HepG2 (cell line): ENCODE results near the gene NAT9. TPM values are rescaled to one million over a fixed set of nuclear protein-coding genes. Genes with fewer than 3 reads are reported as not detected.

Source experiments
- ATAC-seq: fragments of 200-7000 bp; cut with Tn5 transposase; 3 replicates; pipeline ENCODE4 v1.9.1; 2020; ENCODE audit warnings: mild to moderate bottlenecking, moderate library complexity
- BruUV-seq: library from RNA; stranded (reverse); fragments of 400-500 nt; replicated peaks from 2 replicates; lab custom pipeline; 2021; lab: Mats Ljungman, UMichigan
- CTCF ChIA-PET: fragments of 300-600 bp; formaldehyde crosslinking; extraction: SDS; loops from one replicate; lab custom pipeline; 2021; ENCODE audit warnings: low total read pairs, inconsistent platforms, low intra/inter-chr PET ratio; lab: Yijun Ruan, JAX
- POLR2A ChIA-PET: fragments of 350-600 bp; sonication (Branson Sonifier 250); formaldehyde crosslinking; loops from one replicate; lab custom pipeline; 2020; ENCODE audit warnings: antibody characterized with exemption, inconsistent platforms; lab: Yijun Ruan, JAX
- DNase-seq: peaks from one replicate; pipeline ENCODE4 v3.0.0-alpha.2; 2015; ENCODE audit warnings: low spot score
- FAIRE-seq: peaks from 3 replicates; lab custom pipeline; 2011; peaks lifted over from hg19 to GRCh38; lab: Jason Lieb, UNC
- H2AFZ ChIP-seq: one replicate; pipeline ENCODE4 v1.6.1; 2011; ENCODE audit warnings: low read length, inconsistent platforms
- H3K27ac ChIP-seq: fragments of 300-600 bp; 3 replicates; pipeline ENCODE4 v1.8.0; 2011; ENCODE audit warnings: mixed run types, mild to moderate bottlenecking, mixed read lengths, low read length, inconsistent platforms; ENCODE audit not compliant: insufficient read depth; ENCODE audit errors: extremely low read length
- H3K27me3 ChIP-seq, 2 experiments: fragments of 200-600 bp in 1 of 2; 2 replicates in 1 of 2; 3 replicates in 1 of 2; pipeline versions ENCODE4 v1.6.0 to v1.8.0; 2011; ENCODE audit warnings: low read length in 2 of 2, mild to moderate bottlenecking in 2 of 2, moderate library complexity in 2 of 2, inconsistent platforms in 1 of 2; ENCODE audit not compliant: insufficient read depth in 2 of 2, control insufficient read depth in 1 of 2
- H3K36me3 ChIP-seq, 2 experiments: fragments of 200-600 bp in 1 of 2; replicated peaks in 1 of 2; 2 replicates in 1 of 2; 3 replicates in 1 of 2; pipeline versions ENCODE4 v1.5.1 to v1.8.0; 2011; ENCODE audit warnings: low read length in 2 of 2, inconsistent platforms in 1 of 2; ENCODE audit not compliant: insufficient read depth in 2 of 2, control insufficient read depth in 1 of 2
- H3K4me1 ChIP-seq: 2 replicates; pipeline ENCODE4 v1.5.1; 2012; ENCODE audit warnings: low read length, inconsistent platforms; ENCODE audit not compliant: insufficient read depth
- H3K4me2 ChIP-seq: 2 replicates; pipeline ENCODE4 v1.6.0; 2011; ENCODE audit warnings: low read depth, low read length, inconsistent platforms
- H3K4me3 ChIP-seq, 3 experiments: fragments of 200-600 bp in 1 of 3; sonication (generic), shearing (Covaris generic) in 1 of 3; replicated peaks in 1 of 3; 2 replicates each; pipeline ENCODE4 v1.5.1; 2011 to 2016; ENCODE audit warnings: low read length in 3 of 3, inconsistent platforms in 2 of 3, low read depth in 2 of 3, mild to moderate bottlenecking in 2 of 3, control low read depth in 1 of 3, mixed read lengths in 1 of 3; ENCODE audit not compliant: insufficient read depth in 1 of 3
- H3K79me2 ChIP-seq: one replicate; pipeline ENCODE4 v1.6.1; 2011; ENCODE audit warnings: low read length, inconsistent platforms; ENCODE audit not compliant: insufficient read depth
- H3K9ac ChIP-seq: 2 replicates; pipeline ENCODE4 v1.6.0; 2011; ENCODE audit warnings: mild to moderate bottlenecking, low read depth, low read length, inconsistent platforms; ENCODE audit not compliant: insufficient read depth
- H3K9me3 ChIP-seq: 2 replicates; pipeline ENCODE4 v1.5.1; 2012; ENCODE audit warnings: mild to moderate bottlenecking, low read length
- H4K20me1 ChIP-seq: 2 replicates; pipeline ENCODE4 v1.6.0; 2011; ENCODE audit warnings: inconsistent platforms, mild to moderate bottlenecking, low read length, moderate library complexity; ENCODE audit not compliant: insufficient read depth
- AGO2 ChIP-seq: fragments of 200-400 bp; formaldehyde crosslinking; optimal IDR thresholded peaks from 2 replicates; pipeline ENCODE3; 2017; ENCODE audit warnings: mild to moderate bottlenecking, low read depth, low read length, moderate library complexity
- FOXP1 ChIP-seq, 2 experiments: fragments of 450-650 bp in 1 of 2; IDR thresholded peaks; 2 replicates each; pipeline ENCODE4 v1.6.1; 2017 to 2018; ENCODE audit warnings: antibody characterized with exemption in 1 of 2
- GABPA ChIP-seq, 2 experiments: IDR thresholded peaks; 2 replicates each; pipeline ENCODE4 v1.6.1; 2011 to 2016; ENCODE audit warnings: low read depth in 2 of 2, low read length in 1 of 2, missing biosample characterization in 1 of 2, missing genetic modification characterization in 1 of 2
- GFI1 ChIP-seq: sonication (generic); formaldehyde crosslinking; IDR thresholded peaks from 2 replicates; pipeline ENCODE4 v1.5.0; 2020; ENCODE audit warnings: missing genetic modification reagents, mild to moderate bottlenecking, borderline replicate concordance
- NFIB ChIP-seq: sonication (generic); formaldehyde crosslinking; IDR thresholded peaks from 2 replicates; pipeline ENCODE4 v1.9.0; 2021; ENCODE audit warnings: missing genetic modification reagents, mild to moderate bottlenecking, borderline replicate concordance
- PAF1 ChIP-seq: IDR thresholded peaks from 2 replicates; pipeline ENCODE4 v1.6.1; 2016; ENCODE audit warnings: missing genetic modification reagents, missing compliant biosample characterization
- PCBP2 ChIP-seq: fragments of 200-400 bp; formaldehyde crosslinking; optimal IDR thresholded peaks from 2 replicates; pipeline ENCODE3; 2018; ENCODE audit warnings: low read length, low read depth; ENCODE audit not compliant: poor library complexity, severe bottlenecking
- TBL1XR1 ChIP-seq: fragments of 150-350 bp; IDR thresholded peaks from 2 replicates; pipeline ENCODE4 v1.6.1; 2014; ENCODE audit warnings: borderline replicate concordance, low read length; ENCODE audit not compliant: partially characterized antibody
- XRCC5 ChIP-seq: fragments of 200-400 bp; formaldehyde crosslinking; optimal IDR thresholded peaks from 2 replicates; pipeline ENCODE3; 2017; ENCODE audit warnings: mild to moderate bottlenecking, low read length
- ZNF607 ChIP-seq: sonication (generic); formaldehyde crosslinking; IDR thresholded peaks from 2 replicates; pipeline ENCODE4 v1.5.1; 2020; ENCODE audit warnings: missing genetic modification reagents, mild to moderate bottlenecking, borderline replicate concordance
- ZNF777 ChIP-seq: sonication (generic); formaldehyde crosslinking; IDR thresholded peaks from 2 replicates; pipeline ENCODE4 v1.4.0; 2020; ENCODE audit warnings: missing genetic modification reagents
- WGBS: methylation state at CpG from one replicate; pipeline ENCODE4 v1.1.6; 2017; ENCODE audit warnings: low lambda C conversion rate; 5-methylcytosine and 5-hydroxymethylcytosine counted together
- in situ Hi-C: cut with HindIII; loops from 2 replicates; pipeline ENCODE4 v1.10.0; 2017; ENCODE audit warnings: low pct_unique_long_range_greater_than_20kb; ENCODE audit not compliant: extremely low pct_ligation_motif_present
- intact Hi-C: fragments of 100-400 bp; cut with micrococcal nuclease; formaldehyde crosslinking; loops from one replicate; pipeline ENCODE4 v1.10.0; 2022; ENCODE audit not compliant: unreplicated experiment
- polyA plus RNA-seq, 8 experiments: library from polyadenylated mRNA; depleted of rRNA in 3 of 8; stranded (reverse) in 7 of 8; unstranded in 1 of 8; fragments of >200 nt; fragmentation: Illumina TruSeq in 4 of 8; extraction: Trizol in 4 of 8; gene quantifications; 2 replicates each; pipeline versions ENCODE4 v1.2.1 to v1.2.3, GENCODE V29; 2011 to 2016; ENCODE audit warnings: low read depth in 4 of 8, missing spikeins in 1 of 8, mixed read lengths in 1 of 8; ENCODE audit not compliant: insufficient read depth in 1 of 8
- total RNA-seq, 5 experiments: library from RNA; depleted of rRNA; stranded (reverse); fragments of >200 nt; fragmentation: Illumina TruSeq; extraction: Trizol; gene quantifications; 2 replicates each; pipeline ENCODE4 v1.2.3, GENCODE V29; 2016; ENCODE audit warnings: low read depth in 1 of 5
- TF ChIP-seq, protein P1 (sequence below): sonication (generic); formaldehyde crosslinking; conservative IDR thresholded peaks from 2 replicates; pipeline ENCODE4 v1.4.0; 2020; ENCODE audit warnings: missing genetic modification reagents
- TF ChIP-seq, protein P2 (sequence below): sonication (generic); formaldehyde crosslinking; conservative IDR thresholded peaks from 2 replicates; pipeline ENCODE4 v1.5.0; 2020; ENCODE audit warnings: missing genetic modification reagents
- TF ChIP-seq, protein P3 (sequence below): sonication (generic); formaldehyde crosslinking; IDR thresholded peaks from 2 replicates; pipeline ENCODE4 v1.4.0; 2020; ENCODE audit warnings: missing genetic modification reagents
- TF ChIP-seq, protein P4 (sequence below): sonication (generic); formaldehyde crosslinking; conservative IDR thresholded peaks from 2 replicates; pipeline ENCODE4 v1.8.1; 2023; ENCODE audit warnings: missing genetic modification reagents
- TF ChIP-seq, protein P5 (sequence below): sonication (generic); formaldehyde crosslinking; IDR thresholded peaks from 2 replicates; pipeline ENCODE4 v1.4.0; 2020; ENCODE audit warnings: missing genetic modification reagents, borderline replicate concordance

The NAT9 gene
- total and polyA plus RNA-seq, 2 of the 13 experiments (the other 11 are each of a cell fraction or from before 2014, with no cell fraction given) = 39.7 to 44.2 TPM

DNA sequence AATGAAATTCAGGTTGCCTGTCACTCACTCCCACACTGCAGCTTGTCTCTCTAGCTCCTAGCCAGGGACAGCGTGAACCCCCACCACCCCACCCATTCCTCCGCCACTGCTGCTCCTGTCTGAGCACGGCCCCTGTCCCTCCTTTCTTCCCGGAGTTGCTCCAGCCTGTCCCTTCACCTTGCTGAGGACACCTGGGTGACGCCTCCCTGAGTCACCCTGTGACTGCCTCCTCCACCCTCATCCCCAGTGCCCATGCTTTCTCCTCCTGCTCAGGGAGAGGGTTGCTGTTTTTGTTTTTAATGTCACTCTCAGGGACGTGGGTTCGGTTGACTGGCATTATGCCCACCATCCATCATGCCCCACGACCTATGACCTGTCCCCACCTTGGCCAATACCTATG is 25.8 kb upstream of the NAT9 start:
- CTCF ChIA-PET = no interaction called here
- no peak for FAIRE-seq
- 95% methylated on average over 8 of the region's 8 CpGs for WGBS
- Histone ChIP-seq H3K36me3 (peaks cover 5 to 14% of the 10 kb centered on the region in 2 experiments; a peak in 3 of 5 replicates), H4K20me1 (no peaks in the 10 kb centered on the region), H3K27ac (no peak overlapping the region), H3K4me2 (no peak overlapping the region), H3K4me1 (peaks cover 20% of the 10 kb centered on the region), H2AFZ (no peak overlapping the region), H3K9me3 (no peaks in the 10 kb centered on the region), H3K9ac (no peak overlapping the region), H3K27me3 (no peaks in the 10 kb centered on the region), H3K4me3 (no peak overlapping the region), H3K79me2 (no peaks in the 10 kb centered on the region)
- intact Hi-C loops = no loop called here
- ATAC-seq = no peak
- in situ Hi-C loops = loop anchor here (5.0 kb wide), 1 partner anchor 150 kb away; no protein-coding TSS in a partner anchor
- POLR2A ChIA-PET = interaction anchor here (0.8 kb wide), 1 partner anchor 50 kb away, joined by 3 read pairs; no protein-coding TSS in a partner anchor
- no peak for DNase-seq
- BruUV-seq = no TSS peak
- TF ChIP-seq TBL1XR1 (no peak), ZNF777 (CRISPR knock-in tag) (no peak), XRCC5 (no peak), ZNF607 (CRISPR knock-in tag) (no peak), AGO2 (no peak), PCBP2 (no peak), GABPA (IDR thresholded peaks at IDR 0.05; ENCODE audit: low read depth, low read length) (no peak), GABPA (CRISPR knock-in tag; IDR thresholded peaks at IDR 0.05; ENCODE audit: low read depth) (no peak), NFIB (CRISPR knock-in tag) (no peak), GFI1 (CRISPR knock-in tag) (no peak), FOXP1 (IDR thresholded peaks at IDR 0.05) (no peak), FOXP1 (CRISPR knock-in tag; IDR thresholded peaks at IDR 0.05) (no peak), PAF1 (CRISPR knock-in tag) (no peak)
- TF ChIP-seq, protein P1, sequence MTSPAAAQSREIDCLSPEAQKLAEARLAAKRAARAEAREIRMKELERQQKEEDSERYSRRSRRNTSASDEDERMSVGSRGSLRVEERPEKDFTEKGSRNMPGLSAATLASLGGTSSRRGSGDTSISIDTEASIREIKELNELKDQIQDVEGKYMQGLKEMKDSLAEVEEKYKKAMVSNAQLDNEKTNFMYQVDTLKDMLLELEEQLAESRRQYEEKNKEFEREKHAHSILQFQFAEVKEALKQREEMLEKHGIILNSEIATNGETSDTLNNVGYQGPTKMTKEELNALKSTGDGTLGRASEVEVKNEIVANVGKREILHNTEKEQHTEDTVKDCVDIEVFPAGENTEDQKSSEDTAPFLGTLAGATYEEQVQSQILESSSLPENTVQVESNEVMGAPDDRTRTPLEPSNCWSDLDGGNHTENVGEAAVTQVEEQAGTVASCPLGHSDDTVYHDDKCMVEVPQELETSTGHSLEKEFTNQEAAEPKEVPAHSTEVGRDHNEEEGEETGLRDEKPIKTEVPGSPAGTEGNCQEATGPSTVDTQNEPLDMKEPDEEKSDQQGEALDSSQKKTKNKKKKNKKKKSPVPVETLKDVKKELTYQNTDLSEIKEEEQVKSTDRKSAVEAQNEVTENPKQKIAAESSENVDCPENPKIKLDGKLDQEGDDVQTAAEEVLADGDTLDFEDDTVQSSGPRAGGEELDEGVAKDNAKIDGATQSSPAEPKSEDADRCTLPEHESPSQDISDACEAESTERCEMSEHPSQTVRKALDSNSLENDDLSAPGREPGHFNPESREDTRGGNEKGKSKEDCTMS = no peak
- TF ChIP-seq, protein P2, sequence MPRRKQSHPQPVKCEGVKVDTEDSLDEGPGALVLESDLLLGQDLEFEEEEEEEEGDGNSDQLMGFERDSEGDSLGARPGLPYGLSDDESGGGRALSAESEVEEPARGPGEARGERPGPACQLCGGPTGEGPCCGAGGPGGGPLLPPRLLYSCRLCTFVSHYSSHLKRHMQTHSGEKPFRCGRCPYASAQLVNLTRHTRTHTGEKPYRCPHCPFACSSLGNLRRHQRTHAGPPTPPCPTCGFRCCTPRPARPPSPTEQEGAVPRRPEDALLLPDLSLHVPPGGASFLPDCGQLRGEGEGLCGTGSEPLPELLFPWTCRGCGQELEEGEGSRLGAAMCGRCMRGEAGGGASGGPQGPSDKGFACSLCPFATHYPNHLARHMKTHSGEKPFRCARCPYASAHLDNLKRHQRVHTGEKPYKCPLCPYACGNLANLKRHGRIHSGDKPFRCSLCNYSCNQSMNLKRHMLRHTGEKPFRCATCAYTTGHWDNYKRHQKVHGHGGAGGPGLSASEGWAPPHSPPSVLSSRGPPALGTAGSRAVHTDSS = no peak
- TF ChIP-seq, protein P3, sequence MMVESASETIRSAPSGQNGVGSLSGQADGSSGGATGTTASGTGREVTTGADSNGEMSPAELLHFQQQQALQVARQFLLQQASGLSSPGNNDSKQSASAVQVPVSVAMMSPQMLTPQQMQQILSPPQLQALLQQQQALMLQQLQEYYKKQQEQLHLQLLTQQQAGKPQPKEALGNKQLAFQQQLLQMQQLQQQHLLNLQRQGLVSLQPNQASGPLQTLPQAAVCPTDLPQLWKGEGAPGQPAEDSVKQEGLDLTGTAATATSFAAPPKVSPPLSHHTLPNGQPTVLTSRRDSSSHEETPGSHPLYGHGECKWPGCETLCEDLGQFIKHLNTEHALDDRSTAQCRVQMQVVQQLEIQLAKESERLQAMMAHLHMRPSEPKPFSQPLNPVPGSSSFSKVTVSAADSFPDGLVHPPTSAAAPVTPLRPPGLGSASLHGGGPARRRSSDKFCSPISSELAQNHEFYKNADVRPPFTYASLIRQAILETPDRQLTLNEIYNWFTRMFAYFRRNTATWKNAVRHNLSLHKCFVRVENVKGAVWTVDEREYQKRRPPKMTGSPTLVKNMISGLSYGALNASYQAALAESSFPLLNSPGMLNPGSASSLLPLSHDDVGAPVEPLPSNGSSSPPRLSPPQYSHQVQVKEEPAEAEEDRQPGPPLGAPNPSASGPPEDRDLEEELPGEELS = no peak
- TF ChIP-seq, protein P4, sequence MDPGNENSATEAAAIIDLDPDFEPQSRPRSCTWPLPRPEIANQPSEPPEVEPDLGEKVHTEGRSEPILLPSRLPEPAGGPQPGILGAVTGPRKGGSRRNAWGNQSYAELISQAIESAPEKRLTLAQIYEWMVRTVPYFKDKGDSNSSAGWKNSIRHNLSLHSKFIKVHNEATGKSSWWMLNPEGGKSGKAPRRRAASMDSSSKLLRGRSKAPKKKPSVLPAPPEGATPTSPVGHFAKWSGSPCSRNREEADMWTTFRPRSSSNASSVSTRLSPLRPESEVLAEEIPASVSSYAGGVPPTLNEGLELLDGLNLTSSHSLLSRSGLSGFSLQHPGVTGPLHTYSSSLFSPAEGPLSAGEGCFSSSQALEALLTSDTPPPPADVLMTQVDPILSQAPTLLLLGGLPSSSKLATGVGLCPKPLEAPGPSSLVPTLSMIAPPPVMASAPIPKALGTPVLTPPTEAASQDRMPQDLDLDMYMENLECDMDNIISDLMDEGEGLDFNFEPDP (CRISPR knock-in tag) = no peak
- TF ChIP-seq, protein P5, sequence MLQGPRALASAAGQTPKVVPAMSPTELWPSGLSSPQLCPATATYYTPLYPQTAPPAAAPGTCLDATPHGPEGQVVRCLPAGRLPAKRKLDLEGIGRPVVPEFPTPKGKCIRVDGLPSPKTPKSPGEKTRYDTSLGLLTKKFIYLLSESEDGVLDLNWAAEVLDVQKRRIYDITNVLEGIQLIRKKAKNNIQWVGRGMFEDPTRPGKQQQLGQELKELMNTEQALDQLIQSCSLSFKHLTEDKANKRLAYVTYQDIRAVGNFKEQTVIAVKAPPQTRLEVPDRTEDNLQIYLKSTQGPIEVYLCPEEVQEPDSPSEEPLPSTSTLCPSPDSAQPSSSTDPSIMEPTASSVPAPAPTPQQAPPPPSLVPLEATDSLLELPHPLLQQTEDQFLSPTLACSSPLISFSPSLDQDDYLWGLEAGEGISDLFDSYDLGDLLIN (CRISPR knock-in tag) = no peak
